ENCODE measurements around the gene SPATA13. TPM values are rescaled to one million over a fixed set of nuclear protein-coding genes. Genes with fewer than 3 reads are reported as not detected.
A peak's percentile ranks its signal among the peaks of the same experiment; 100 is the strongest.

SPATA13 gene
- total and polyA plus RNA-seq, 10 donors, result 12.0 to 185 (median 125) TPM

DNA sequence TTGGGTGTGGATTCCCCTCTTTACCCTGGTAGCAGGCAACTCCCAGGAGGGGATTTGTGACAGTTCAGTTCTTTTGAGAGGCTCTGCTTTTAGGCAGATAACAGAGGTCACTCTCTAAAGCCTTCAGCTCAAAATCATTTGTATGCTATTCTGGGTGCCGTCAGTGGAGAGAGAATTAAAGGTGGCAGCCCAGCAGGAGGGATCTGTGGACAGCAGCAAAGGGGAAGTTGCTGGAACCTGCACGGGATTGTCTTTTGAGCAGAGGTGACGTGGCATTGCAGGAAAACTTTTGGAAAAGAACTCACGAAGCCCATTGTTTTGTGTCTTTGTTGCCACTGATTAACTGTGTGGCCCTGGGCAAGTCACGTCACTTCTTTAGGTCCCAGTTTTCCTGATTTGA is 86.5 kb downstream of the SPATA13 start:
- WGBS, 5 donors, result 64 to 74% (median 69%) methylated on average over 5 of the region's 5 CpGs
- TF ChIP-seq POLR2AphosphoS5 (IDR thresholded peaks at IDR 0.05) (no peak), POLR2A (IDR thresholded peaks at IDR 0.05) (no peak)
- DNase-seq, result no peak
- no peaks in the 10 kb centered on the region for H3K27me3 ChIP-seq (replicated peaks in 1 of 7)
- peak overlapping the region in 6 of 8 donors; percentile 16 to 54 (median 52) for H3K27ac ChIP-seq
- no peak overlapping the region for H3K4me3 ChIP-seq
- peaks cover 0 to 14% (median 2%) of the 10 kb centered on the region in 6 donors for H3K36me3 ChIP-seq
- no peaks in the 10 kb centered on the region for H3K9me3 ChIP-seq
- peaks cover 4 to 64% (median 34%) of the 10 kb centered on the region in 6 donors for H3K4me1 ChIP-seq
- intact Hi-C loops (cut with DNase I; ENCODE audit: low total_unique reads), result no loop called here

DNA sequence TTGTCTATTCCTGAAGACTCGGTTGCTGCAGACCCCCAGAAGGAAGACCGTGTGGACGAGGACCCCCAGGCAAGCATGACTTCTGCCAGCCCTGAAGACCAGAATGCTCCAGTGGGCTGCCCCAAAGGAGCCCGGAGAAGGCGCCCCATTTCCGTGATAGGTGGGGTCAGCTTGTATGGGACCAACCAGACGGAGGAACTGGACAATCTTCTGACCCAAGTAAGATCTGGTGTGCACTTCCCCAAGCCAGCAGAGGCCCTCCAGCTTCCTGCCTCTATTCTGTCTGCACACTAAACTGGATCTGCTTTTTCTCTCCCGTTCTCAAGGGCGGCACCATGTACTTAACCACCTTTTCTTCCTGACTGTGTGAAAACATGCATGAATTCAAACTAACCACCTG is 89.1 kb downstream of the SPATA13 start:
- peak overlapping the region in 5 of 8 donors; percentile 57 to 91 (median 85) for H3K27ac ChIP-seq
- H3K27me3 ChIP-seq (replicated peaks in 1 of 7), result no peaks in the 10 kb centered on the region
- 81 to 91% (median 83%) methylated on average over 9 of the region's 9 CpGs for WGBS, 5 donors
- peaks cover 7 to 66% (median 45%) of the 10 kb centered on the region in 6 donors for H3K4me1 ChIP-seq
- no peak for DNase-seq
- TF ChIP-seq POLR2A (IDR thresholded peaks at IDR 0.05) (no peak), POLR2AphosphoS5 (IDR thresholded peaks at IDR 0.05) (no peak), CTCF (IDR thresholded peaks at IDR 0.05 in 8 of 11, conservative IDR thresholded peaks at IDR 0.05 in 3 of 11) (no peak)
- H3K4me3 ChIP-seq, result no peak overlapping the region
- peaks cover 0 to 32% (median 4%) of the 10 kb centered on the region in 6 donors for H3K36me3 ChIP-seq
- no peaks in the 10 kb centered on the region for H3K9me3 ChIP-seq
- intact Hi-C loops (cut with DNase I; ENCODE audit: low total_unique reads), result no loop called here

DNA sequence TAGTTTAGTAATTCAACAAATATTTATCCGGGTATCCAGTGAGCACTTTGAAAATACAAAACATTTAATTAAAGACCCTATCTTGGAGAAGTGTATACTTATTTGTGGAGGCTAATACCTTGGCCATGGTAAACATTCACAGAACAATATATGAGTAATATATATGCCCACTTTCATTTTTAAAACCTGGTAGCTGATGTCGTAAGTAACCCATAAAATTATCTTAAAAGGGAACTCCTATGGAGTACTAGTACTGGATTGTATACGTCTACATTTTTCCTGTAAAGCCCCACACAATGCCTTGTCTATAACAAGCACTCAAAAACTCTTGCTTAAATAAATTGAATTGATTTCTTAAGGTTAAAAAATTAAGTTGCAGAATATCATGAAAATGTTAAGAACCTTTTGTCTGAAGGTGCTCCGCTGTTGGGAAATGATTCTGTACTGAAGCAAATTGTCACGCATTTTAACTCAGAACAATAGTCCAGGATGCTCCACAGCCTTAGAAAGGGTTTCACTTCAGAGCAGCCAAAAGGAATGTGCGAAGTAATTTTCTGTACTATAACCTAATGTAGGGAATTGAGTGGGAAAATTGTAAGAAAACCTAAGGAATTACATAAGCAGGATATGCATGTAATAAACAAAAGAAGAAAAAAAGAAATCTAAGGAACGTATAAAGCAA is 90.0 kb downstream of the SPATA13 start:
- TF ChIP-seq POLR2A (IDR thresholded peaks at IDR 0.05) (no peak), POLR2AphosphoS5 (IDR thresholded peaks at IDR 0.05) (no peak), CTCF (IDR thresholded peaks at IDR 0.05 in 8 of 11, conservative IDR thresholded peaks at IDR 0.05 in 3 of 11) (no peak)
- Histone ChIP-seq H3K36me3 (peaks cover 0 to 41% (median 4%) of the 10 kb centered on the region in 6 donors), H3K27me3 (replicated peaks in 1 of 7) (no peaks in the 10 kb centered on the region), H3K9me3 (no peaks in the 10 kb centered on the region), H3K27ac (peak overlapping the region; percentile 12 to 91 (median 72)), H3K4me3 (no peak overlapping the region), H3K4me1 (peaks cover 11 to 75% (median 53%) of the 10 kb centered on the region in 6 donors)
- DNase-seq, result no peak
- intact Hi-C loops (cut with DNase I; ENCODE audit: low total_unique reads), result no loop called here
- 63 to 83% (median 70%) methylated on average over 7 of the region's 7 CpGs for WGBS, 5 donors

- Histone ChIP-seq H3K27ac (peak overlapping the region; percentile 12 to 91 (median 72)), H3K4me3 (peak overlapping the region; percentile 18 to 70 (median 37)), H3K36me3 (peaks cover 0 to 45% (median 4%) of the 10 kb centered on the region in 6 donors), H3K9me3 (no peaks in the 10 kb centered on the region), H3K27me3 (replicated peaks in 1 of 7) (no peaks in the 10 kb centered on the region), H3K4me1 (peaks cover 11 to 85% (median 54%) of the 10 kb centered on the region in 6 donors)
- 62 to 89% (median 75%) methylated on average over 17 of the region's 17 CpGs for WGBS, 5 donors
- TF ChIP-seq POLR2AphosphoS5 (IDR thresholded peaks at IDR 0.05), result peak; percentile 71 to 81 (median 76)
- TF ChIP-seq CTCF (IDR thresholded peaks at IDR 0.05 in 8 of 11, conservative IDR thresholded peaks at IDR 0.05 in 3 of 11), result no peak
- no peak for TF ChIP-seq POLR2A (IDR thresholded peaks at IDR 0.05)
- peak; percentile 87 for DNase-seq
- intact Hi-C loops (cut with DNase I; ENCODE audit: low total_unique reads), result no loop called here
Measured at GRCh38 chr13:24251525-24251924, 91.0 kb downstream of the SPATA13 start.
